GM19438 (cell line): ENCODE data around the gene PTPN20.
"Not testable (repeated sequence)": the region's sequence is repeated elsewhere in the genome, so short reads cannot be mapped to it uniquely, and the experiment has no call there.

Experiments used
- ATAC-seq: cut with Tn5 transposase; IDR thresholded peaks from one replicate; pipeline ENCODE4 v1.9.1; 2021; ENCODE audit warnings: low read depth; ENCODE audit not compliant: unreplicated experiment

PTPN20 gene

DNA sequence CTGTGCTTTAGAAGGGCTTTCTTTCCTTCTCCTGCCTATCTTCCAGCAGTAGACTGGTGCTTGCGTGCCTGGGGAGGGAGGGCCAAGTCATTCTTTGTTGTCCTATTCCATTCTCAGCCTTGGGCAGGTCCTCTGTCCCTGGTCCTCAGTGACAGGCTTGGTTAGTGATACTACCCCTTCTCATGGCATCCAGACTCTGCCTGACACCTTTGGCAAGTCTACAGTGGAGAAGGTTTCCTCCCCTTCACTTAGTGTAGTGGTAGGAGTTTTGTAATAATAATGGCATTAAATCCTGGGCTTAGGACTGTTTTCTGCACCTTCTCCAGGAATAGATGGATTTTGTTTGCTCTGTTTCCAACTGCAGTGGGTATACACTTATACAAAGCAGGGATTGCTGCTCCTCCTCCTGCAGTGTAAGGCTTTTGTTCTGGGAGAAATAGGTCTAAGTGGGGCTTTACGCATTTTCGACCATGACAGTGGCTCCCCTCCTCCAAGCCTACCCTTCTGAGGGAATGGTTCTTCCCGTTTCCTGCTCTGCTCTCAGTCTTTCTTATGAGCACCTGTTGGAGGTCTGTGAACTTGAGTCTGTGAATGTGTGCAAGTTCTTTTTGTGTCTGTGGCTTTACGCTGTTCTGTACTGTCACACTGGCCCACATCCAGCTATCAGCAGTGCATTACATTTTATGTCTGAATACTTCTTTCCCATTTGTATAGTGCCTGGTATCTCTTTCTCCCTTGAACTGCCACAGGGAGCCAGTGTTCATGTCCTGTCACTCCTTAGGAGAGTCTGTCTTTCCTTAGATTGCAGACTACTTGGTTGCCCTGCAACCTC is 37.7 kb downstream of the PTPN20 start:
- not testable (repeated sequence) for ATAC-seq

DNA sequence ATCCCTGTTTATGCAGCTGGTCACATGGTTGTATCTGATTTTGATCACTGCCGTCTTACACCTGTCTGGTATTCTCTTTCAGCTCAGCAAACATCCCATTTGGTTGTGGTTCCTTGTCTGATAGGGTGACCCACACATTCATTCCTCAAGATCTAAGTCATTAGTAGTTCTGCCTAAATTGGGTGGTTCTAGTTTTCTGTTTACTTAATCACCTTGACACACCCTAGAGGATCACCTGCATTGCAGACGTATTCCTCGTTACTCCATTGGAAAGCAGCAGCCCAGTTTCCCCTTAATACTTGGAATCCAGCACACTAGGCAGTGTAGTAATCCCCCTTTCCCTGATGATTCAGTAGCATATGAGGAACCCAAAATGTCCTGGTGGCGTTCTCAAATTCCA is 41.3 kb downstream of the PTPN20 start:
- ATAC-seq = not testable (repeated sequence)

DNA sequence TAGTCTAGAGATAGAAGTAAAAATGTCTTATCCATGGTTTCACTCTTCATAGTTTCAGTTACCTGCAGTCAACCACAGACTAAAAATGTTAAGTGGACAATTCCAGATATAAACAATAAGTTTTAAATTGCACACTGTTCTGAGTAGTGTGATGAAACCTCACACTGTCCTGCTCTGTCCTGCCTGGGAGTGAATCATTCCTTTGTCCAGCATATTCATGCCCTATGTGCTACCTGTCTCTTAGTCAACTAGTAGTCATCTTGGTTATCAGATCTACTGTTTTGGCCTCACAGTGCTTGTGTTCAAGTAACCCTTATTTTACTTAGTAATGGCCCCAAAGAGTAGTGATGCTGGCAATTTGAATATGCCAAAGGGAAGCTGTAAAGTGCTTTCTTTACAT is 49.5 kb downstream of the PTPN20 start:
- ATAC-seq = not testable (repeated sequence)

DNA sequence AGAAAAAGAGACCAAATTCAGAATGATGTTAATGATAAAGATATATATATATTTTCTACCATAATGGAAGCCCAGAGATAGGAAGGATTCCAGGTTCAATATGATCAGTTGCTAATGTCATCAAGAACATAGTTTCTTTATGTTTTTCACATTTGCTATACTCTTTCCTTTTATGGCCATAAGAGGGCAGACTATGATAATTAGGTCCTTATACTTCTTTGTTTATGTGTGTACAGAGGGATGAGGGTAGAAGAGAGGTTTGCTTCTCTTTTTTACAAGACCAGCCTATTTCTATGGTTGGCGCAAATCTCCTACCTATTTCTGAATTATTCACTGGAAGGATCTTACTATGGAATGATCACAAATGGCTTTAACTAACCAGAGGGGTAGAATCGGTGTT is 52.1 kb downstream of the PTPN20 start:
- not testable (repeated sequence) for ATAC-seq

DNA sequence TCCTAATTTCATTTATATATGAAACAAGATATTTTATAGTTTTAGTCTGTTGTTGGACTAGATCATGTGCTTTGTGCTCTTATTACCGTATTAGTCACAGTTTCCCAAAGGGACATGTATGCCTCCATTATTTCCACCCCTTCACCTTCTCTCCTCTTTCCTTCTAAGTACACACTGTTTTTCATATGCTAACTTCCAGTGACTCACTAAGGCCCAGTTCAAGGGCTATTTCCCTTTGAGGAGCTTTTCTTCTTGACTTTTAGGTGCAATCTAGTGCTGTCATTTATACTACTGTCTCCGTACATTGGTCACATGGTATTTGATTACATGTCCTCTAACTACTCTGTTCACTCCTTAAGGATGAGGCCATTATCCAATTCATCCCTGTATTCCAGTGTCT is 55.8 kb downstream of the PTPN20 start:
- ATAC-seq = not testable (repeated sequence)

DNA sequence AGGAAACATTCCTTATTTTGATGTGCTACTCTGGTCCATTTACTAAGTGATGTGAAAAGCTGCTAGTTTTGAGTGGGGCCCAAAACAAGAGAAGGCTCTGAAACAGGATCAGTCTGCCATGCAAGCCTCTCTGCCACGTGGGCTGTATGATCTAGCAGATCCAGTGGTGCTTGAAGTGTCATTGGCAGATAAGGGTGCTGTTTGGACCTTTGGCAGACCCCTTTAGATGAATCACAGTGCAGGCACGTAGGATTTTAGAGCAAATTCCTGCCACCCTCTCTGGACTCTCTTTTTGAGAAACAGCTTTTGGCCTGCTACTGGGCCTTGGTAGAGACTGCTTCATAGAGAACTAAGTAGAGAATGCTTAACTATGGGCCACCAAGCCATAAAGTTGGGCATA is 69.0 kb downstream of the PTPN20 start:
- ATAC-seq = not testable (repeated sequence)

DNA sequence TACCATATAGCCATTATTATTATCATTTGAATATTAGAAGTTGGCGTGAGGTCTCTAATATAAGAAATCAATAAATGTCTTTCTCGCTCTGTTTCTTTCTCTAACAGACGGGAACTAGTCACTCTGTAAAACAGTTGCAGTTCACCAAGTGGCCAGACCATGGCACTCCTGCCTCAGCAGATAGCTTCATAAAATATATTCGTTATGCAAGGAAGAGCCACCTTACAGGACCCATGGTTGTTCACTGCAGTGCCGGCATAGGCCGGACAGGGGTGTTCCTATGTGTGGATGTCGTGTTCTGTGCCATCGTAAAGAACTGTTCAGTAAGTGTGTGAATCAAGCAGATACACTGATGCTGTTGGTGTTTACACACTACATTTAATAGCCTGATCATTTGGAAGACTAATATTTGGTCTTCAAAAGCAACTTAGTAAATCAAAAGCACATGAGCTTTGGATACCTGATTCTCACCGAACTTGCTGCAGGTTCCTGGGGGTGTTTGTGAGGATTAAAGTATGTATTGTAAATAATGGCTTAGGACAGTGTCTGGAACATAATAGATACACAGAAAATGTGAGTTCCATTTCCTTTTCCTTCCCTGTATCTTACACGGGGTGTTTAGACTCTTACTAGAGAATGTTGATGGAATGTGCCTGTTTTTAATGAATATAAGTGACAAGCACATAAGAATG is 76.2 kb downstream of the PTPN20 start:
- ATAC-seq = peak; percentile 91

DNA sequence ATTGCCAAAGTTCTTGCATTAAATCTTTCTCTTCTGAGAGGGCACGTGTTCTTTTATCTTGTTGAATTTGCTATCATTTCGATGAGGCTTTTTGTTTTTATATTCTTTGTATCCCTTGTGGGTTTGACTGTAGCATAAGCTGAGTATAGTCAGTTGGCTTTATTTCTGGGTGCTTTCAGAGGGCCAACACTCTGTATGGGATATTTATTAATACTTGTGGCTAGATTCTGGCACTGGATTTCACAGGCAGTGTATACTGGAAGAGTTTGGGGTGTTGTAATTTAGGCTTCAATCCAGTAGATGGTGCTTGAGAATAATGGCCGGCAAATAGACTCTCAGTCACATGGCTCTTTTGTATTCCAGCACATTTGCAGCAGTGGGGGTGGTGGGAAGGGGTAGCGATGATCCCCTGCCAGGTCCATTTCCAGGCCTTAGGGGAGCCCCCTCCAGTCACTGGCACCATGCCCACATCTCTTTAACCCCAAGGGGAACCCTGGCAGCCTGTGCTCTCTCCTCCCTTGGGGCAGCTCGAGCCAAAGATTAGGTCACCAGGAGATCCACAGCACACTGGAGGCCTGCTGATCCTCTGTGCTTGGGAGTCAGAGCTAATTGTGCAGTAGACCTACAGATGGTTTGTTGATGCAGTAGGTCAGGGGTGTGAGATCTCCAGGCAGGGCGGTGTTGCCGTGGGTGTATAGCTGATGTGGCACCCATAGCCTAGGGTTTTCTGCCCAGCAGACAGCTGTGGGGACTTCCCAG is 81.8 kb downstream of the PTPN20 start:
- ATAC-seq = no peak

DNA sequence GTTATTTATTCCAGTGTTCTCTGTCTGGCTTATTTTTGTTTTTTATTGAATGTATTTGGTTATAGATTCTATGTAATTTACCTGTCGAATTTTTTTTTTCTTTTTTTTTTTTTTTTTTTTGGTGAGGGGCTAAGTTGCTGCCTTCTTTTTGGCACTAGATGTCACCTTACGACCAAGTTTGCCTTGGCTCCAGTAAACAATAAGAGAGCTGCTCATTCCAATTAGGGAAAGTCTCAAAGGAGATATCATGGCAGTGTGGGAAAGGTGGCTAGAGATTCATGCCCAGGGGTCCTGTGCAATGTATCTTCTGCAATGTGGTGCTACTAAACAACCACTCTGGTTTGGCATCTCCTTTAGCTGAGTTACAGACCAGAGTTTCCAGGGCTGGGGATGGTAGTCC is 84.0 kb downstream of the PTPN20 start:
- ATAC-seq = no peak

DNA sequence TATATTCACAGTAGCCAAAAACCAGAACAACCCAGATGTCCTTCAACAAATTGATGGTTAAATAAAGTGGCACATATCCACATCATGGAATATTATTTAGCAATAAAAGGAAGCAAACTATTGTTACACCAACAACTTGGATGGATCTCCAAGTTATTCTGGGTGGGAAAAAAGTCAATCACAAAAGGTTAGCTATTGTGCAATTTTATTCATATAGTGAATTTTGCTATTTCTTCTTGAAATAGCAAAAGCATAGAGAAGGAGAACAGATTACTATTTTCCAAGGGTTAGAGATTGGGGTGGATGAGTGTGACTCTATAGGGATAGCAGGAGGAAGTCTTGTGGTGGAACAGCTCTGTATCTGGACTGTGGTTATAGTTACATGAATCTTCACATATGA is 87.0 kb downstream of the PTPN20 start:
- no peak for ATAC-seq

DNA sequence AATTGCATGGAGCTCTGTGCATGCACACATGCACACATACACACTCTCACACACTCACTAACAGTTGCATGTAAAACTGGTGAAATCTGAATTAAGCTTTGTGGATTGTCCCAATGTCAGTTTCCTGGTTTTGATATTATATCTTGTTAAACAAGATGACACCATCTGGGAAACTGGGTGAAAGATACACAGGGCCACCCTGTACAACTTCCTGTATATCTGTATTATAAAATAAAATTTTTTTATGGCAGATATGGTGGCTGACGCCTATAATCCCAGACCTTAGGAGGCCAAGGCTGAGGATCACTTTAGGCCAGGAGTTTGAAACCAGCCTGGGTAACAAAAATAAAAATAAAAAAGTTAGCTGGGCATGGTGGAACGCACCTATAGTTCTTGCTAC is 87.4 kb downstream of the PTPN20 start:
- ATAC-seq = no peak

DNA sequence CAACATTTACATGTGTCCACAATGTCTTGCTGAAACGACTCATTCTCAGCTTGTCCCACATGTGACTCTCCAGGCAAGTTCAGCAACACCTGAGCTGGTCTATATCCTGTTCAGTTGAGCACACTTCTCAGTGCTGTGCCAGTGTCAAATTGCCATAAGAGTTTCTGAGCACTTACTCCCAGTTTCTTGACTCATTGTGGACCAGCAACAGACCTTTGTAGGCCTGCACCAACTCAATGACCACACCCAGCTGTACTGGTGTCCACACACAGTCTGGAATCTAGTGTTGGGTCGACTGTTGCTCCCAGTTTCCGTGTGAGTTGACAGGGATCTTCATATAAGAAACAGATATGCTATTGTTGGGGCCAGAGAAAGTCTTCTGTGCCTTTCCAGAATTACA is 88.0 kb downstream of the PTPN20 start:
- ATAC-seq = no peak

DNA sequence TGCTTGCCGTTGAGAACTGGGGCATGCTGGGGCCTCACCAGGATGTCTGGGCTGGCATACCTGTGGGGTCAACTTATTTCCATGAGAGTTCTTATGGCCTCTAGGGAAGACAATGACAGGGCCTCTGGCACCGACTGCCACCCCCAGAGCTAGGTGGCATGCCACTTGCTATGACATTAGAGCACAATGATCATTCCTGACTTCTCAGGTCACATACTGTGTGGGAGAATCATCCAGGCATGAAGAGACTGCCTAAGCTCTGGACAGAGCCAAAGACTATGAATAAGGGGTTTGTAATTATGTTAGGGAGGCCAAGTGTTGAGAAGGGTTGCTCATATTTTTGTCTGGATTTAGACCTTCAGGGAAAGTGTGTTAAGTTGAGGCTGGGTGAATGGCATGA is 97.5 kb downstream of the PTPN20 start:
- ATAC-seq = no peak

DNA sequence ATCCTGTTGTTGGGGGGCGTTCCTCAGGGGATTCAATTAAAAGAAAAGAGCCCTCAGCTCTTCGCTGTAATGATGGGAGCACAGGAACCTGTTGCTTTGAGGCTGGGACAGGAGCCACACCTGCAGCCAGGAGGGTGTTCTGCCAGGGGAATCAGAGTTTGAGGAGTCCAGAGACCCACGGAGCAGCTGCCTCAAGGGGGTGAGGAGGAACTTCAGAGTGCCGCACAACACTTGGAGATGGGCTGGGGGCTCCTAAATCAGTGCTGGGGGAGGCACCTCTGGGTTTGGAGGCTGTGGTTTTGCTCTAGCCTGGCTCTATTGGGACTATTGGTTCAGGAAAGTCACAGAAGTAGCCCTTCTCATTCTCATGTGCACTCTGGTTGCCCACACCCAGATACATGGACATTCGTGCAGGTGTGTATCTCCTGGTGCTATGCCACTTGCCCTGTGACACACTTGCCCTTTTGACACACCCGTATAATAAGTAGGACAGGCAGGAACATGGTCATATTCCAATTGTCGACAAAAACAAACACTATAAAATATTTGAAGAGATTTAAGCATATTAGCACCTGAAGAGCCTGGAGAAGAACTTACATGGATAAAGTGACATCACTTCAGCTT is 98.1 kb downstream of the PTPN20 start:
- ATAC-seq = no peak

DNA sequence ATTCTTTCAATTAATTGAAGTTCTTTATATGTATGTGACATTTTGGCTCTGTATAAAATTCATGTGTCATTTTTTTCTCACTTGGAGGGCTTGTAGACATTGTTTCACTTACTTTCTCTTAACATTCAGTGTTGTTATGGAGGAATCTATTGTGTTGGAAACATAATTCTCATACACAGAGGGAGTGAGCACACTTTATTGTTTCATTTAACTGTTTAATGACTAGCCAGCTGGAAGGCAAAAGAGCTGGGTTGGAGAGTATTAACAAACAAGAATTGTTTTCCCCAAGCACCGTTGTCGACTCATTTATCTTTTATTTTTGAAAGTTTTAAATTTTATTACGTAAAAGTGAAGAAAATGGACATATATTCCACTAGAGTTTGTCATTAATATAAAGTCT is 98.8 kb downstream of the PTPN20 start:
- ATAC-seq = no peak

DNA sequence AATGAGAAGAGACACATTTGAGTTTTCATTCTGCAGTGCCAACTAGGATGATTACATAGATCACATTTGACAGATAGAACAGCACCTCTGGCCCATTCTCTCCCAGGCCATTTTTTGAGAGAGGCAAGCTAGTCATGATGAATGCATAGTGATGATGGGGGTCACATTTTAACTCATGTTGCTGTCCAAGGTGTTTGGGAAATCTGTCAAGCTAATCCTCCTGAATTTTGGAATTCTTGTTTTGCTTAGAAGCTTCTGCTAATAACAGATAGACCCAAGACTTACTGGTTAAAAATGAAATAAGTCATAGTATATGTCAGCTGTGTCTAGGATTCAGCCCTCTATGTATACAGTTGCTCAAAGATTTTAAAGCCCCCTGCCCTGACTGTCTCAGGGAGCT is 101.0 kb downstream of the PTPN20 start:
- ATAC-seq = no peak

DNA sequence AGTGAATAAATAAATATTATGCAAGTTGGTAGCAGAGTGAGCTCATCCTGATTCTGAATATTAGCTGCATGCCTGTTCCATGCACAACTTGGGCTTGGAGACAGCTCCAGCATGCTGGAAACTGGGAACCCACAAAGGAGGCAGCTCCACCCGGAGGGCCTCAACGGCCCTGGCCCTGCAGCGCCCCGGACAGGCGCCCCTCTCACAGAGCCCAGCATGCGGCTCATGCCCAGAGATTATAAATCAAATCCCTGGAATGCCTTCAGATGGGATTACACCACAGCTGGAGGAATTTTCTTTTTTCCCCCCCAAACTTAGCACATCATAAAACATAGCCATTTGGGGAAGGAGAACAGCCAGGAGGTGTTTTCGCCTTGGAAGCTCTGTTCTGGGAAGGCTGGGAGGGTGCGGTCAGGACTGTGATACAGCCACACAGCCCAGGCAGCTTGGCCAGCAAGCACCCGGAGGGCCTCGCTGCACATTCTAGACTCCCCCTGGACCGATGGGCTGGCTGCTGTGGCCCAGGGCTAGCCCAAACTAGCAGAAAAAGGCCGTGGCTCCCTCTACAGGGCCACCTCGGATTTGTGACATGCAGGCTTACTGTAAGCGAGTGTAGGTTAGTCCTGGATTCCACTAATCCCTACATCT is 102.4 kb downstream of the PTPN20 start:
- ATAC-seq = no peak

DNA sequence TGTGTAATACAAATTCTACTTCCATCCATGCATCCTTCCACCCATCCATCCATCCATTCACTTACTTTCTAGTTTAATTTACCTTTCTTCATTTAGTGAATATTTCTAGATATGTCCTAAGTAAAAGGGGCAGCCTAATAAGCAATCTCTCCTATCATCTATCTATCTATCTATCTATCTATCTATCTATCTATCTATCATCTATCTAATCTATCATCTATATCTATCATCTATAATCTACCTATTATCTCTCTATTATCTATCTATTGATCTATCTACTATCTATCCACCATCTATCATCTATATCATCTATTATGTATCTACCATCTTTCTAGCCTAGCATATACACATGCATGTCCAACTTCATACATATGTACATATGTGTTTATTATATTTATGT is 104.2 kb downstream of the PTPN20 start:
- no peak for ATAC-seq

DNA sequence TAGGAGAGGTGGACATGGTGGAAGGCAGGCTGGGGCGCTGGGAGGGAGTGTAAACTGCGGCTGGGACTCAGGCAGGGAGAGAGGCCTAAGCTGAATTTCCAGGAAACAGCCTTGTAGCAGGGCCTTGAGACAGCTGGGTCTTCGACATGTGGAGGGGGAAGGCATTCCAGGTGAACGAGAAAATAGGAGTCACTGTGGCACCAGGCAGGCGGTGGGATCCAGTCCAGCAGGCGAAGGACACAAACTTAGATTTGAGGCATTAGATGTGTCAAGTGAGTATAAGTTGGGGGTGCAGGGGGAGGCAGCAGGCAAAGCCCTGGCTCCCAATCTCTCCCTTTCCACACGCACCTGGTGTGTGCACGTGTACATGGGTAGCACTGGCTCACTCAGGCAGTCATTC is 105.3 kb downstream of the PTPN20 start:
- no peak for ATAC-seq

DNA sequence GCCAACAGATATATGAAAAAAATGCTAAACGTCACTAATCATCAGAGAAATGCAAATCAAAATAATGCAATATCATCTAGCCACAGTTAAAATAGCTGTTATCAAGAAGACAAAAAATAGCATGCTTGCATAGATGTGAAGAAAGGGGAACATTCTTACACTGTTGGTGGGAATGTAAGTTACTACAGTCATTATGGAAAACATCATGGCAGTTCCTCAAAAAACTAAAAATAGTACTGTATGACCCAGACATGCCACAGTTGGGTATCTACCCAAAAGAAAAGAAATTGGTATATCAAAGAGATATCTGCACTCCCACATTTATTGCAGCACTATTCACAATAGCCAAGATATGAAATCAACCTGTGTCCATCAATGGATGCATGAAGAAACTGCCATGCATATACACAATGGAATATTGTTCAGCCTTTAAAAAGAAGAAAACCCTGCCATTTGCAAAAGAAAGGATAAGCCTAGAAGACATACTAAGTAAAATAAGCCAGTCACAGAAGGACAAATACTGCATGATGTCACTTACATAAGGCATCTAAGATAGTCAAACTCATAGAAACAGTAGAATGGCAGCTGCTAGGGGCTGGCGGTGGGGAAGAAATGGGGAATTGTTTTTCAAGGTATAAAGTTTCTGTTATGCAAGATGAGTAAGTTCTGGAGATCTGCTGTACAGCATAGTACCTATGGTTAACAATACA is 107.0 kb downstream of the PTPN20 start:
- no peak for ATAC-seq
